ENCODE results near the gene TMEM225B.

DNA sequence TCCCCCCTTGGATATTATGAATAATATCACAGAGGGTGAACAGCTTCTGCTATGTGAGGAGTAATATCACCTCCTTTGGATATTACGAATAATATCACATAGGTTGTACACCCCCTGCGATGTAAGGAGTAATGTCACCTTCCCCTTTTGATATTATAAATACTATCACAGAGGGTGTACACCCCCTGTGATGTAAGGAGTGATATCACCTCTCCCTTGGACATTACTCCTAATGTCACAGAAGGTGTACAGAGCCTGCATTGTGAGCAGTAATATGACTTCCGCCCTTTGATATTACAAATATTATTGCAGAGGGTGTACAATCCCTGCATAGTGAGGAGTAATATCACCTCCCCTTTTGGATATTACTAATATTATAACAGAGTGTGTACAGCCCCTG is 9.2 kb upstream of the TMEM225B start:
- TF ChIP-seq, protein P1, sequence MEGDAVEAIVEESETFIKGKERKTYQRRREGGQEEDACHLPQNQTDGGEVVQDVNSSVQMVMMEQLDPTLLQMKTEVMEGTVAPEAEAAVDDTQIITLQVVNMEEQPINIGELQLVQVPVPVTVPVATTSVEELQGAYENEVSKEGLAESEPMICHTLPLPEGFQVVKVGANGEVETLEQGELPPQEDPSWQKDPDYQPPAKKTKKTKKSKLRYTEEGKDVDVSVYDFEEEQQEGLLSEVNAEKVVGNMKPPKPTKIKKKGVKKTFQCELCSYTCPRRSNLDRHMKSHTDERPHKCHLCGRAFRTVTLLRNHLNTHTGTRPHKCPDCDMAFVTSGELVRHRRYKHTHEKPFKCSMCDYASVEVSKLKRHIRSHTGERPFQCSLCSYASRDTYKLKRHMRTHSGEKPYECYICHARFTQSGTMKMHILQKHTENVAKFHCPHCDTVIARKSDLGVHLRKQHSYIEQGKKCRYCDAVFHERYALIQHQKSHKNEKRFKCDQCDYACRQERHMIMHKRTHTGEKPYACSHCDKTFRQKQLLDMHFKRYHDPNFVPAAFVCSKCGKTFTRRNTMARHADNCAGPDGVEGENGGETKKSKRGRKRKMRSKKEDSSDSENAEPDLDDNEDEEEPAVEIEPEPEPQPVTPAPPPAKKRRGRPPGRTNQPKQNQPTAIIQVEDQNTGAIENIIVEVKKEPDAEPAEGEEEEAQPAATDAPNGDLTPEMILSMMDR (IDR thresholded peaks at IDR 0.05; ENCODE audit: low read depth, low read length), result no peak
- TF ChIP-seq EZH2phosphoT487 (IDR thresholded peaks at IDR 0.05; ENCODE audit: low read depth), result no peak

Data from OCI-LY3 (cell line).